Putamen (tissue), 1 donor: ENCODE data around the gene REN.

ENCODE experiments used
- DNase-seq: peaks from one replicate; pipeline ENCODE4 v3.0.0-alpha.2; 2016; ENCODE audit warnings: low spot score

REN gene

GRCh38 chr1:204108312-204109141 is 57.6 kb downstream of the REN start:
- DNase-seq, result no peak

- DNase-seq, result no peak
Measured at GRCh38 chr1:204107892-204108291, 58.2 kb downstream of the REN start.

- no peak for DNase-seq
Measured at GRCh38 chr1:204106825-204107224, 59.3 kb downstream of the REN start.

GRCh38 chr1:204105131-204105515 is 61.0 kb downstream of the REN start:
- DNase-seq, result no peak
